NCI-H524 (cell line): ENCODE data around the gene KMT2B.
"Not testable (repeated sequence)": the region's sequence is repeated elsewhere in the genome, so short reads cannot be mapped to it uniquely, and the experiment has no call there.

Experiments used
- DNase-seq, 2 experiments: peaks; one replicate each; lab custom pipeline; 2025; lab: John Stamatoyannopoulos, UW

The KMT2B gene

GRCh38 chr19:35757231-35757748 lies 39.5 kb downstream of the KMT2B start:
- no peak for DNase-seq

- peak; percentile 100 for DNase-seq
Observed at GRCh38 chr19:35757749-35758608, 40.2 kb downstream of the KMT2B start, which contains the start of gene PROSER3. Gene PROSER3, plus strand, starts transcription at chr19:35758176. Its CDS starts 40 bp downstream, at chr19:35758216.

GRCh38 chr19:35759697-35760096 lies 41.9 kb downstream of the KMT2B start:
- no peak for DNase-seq

GRCh38 chr19:35760711-35761349 lies 43.0 kb downstream of the KMT2B start:
- no peak for DNase-seq

- no peak for DNase-seq
Observed at GRCh38 chr19:35764432-35765315, 46.9 kb downstream of the KMT2B start.

DNA sequence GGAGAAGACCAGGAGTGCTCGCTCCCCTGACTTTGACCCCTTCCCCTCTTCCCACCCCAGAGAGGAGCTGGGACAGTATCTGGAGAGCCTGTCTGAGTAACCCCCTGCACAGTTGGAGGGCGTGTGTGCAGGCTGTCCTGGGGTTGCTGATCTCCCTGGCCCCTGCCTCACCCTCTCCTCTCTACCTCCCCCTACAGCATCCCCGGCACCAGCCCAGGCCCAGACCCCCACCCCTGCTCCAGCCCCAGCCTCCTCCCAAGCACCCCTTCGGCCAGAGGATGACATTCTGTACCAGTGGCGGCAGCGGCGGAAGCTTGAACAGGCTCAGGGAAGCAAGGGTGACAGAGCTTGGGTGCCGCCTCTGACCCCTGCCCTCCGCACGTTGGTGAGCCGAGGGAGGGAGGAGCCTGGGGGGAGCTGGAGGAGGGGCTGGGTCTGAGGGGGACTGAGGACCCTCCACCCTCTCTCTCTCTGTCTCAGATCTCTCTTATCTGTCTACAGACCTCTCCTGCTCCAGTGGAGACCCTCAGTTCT lies 48.8 kb downstream of the KMT2B start:
- no peak for DNase-seq

GRCh38 chr19:35767288-35768081 lies 49.7 kb downstream of the KMT2B start:
- DNase-seq: no peak

DNA sequence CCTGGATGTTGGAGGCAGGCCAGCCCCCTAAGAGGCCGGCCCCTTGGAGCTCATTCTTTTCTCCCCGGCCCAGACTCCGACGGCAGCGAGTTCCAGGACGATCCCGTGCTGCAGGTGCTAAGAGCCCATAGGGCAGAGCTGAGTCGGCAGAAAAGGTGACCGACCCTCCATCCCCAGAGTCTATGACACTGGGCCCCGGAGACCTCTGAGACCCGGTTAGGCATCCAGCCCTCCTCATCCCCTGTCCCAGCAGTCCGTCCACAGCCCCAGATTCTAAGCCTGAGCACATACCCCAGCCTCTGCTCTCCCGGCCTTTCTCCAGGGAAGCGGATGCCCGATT lies 50.2 kb downstream of the KMT2B start:
- DNase-seq: no peak

DNA sequence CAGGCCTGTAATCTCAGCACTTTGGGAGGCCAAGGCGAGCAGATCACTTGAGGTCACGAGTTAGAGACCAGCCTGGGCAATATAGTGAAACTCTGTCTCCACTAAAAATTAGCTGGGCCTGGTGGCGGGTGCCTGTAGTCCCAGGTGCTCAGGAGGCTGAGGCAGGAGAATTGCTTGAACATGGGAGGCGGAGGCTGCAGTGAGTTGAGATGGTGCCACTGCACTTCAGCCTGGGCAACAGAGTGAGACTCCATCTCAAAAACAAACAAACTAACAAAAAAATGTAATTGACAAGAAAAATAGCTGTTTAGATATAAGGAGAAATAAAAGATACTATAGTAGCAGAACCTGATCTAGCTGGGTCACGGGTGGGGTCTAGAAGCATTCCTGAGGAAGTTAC lies 54.6 kb downstream of the KMT2B start:
- DNase-seq: not testable (repeated sequence)

DNA sequence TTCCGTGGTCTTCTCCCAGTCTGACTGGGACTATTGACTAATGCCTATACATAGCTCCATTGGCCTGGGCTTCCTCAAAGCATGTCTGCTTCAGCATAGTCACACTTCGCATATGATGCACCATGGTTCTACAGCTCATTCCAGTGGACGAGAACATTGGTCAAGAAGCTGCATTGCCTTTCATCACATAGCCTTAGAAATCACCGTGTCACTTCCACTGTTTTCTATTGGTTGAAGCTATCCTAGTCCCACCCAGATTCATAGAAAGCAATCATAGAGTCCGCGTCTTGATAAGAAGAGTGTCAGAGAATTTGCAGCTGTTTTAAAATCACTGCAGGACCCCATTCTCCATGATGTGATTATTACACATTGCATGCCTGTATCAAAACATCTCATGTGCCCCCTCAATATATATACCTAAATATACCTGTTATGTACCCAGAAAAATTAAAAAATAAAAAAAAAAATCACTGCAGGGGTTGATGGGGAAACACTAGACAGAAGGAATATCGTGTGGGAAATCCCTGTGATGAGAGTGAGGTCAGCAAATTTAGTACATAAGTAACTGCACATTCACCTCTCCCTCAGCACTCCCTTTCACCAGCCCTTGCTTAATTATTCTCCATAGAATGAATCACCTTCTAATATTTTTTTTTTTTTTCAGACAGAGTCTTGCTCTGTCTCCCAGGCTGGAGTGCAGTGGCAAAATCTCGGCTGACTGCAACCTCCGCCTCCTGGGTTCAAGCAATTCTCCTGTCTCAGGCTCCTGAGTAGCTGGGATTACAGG lies 55.4 kb downstream of the KMT2B start:
- no peak for DNase-seq

DNA sequence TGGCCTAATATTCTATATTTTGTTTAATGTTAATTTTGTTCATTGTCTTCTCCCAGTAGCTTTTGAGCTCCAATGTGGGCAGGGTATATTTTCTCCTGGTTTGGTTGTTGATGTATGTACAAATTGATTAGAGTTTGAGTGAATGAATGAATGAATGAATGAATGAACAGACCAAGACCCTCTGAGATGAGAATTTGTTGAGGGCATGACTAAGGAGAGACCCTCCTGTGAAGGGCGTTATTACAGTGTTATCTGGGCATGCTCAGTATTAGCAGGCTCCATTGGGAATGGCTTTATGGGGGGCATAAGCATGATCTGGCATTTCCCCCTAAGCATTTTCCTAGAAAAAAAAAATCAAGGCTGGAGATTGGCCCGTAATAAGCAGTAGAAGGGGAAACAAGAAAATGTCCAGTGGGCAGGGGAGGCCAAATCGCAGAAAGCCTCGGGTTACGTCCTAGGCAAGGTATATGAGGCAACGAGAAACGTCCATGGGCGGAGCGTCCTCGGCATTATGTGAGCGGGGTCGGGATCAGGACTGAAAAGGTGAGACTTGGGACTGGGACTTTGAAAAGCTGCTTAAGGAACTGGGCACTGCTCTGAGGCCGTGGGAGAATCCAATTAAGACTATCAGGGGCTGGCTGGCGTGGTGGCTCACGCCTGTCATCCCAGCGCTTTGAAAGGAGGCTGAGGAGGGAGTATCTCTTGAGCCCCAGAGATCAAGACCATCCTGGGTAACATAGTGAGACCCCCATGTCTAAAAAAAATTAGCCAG lies 56.7 kb downstream of the KMT2B start:
- DNase-seq: peak; percentile 25 to 48

- no peak for DNase-seq
Observed at GRCh38 chr19:35775046-35775297, 57.2 kb downstream of the KMT2B start.

DNA sequence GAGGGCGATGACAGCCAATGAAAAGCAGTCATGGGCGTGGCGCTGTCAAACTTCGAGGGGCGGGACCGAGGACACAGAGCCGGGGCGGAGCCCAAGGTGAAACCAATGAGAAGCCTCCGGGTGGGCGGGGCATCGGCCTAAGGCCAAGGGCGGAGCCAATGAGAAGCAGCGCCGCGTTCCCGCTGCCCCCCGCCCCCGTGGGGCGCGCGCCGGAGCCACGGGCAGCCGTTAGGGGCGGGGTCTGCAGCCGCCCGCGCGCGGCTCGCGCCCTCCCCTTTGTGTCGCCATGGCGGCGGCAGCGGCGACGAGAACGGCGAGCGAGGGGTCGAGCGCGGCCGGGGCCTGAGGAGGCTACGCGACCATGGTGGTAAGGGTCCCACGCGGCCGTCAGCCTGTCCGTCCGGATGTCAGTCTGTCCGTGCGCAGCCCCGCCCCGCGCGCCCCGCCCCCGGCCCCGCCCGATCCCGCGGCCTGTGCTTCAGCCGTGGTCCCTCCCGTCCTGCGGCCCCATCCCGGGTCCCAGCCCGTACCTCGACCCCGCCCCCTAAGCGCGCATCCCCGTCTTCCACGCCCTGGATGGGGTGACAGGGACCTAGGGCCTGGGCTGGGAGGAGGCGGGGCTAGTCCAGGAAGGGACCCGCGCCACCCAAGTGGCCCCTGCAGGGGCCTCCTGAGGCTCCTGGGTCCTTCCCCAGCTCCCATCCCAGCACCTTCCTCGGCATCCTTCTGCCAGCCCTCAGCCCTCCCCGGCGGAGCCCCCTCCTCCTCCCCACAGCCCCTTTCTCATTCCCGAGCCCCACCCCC lies 57.7 kb downstream of the KMT2B start, which contains the start of gene ARHGAP33:
Gene ARHGAP33 (plus strand): TSS at position 267 of the 804 bp plus-strand sequence. CDS start 95 bp downstream, at position 362.
- DNase-seq: peak; percentile 99

DNA sequence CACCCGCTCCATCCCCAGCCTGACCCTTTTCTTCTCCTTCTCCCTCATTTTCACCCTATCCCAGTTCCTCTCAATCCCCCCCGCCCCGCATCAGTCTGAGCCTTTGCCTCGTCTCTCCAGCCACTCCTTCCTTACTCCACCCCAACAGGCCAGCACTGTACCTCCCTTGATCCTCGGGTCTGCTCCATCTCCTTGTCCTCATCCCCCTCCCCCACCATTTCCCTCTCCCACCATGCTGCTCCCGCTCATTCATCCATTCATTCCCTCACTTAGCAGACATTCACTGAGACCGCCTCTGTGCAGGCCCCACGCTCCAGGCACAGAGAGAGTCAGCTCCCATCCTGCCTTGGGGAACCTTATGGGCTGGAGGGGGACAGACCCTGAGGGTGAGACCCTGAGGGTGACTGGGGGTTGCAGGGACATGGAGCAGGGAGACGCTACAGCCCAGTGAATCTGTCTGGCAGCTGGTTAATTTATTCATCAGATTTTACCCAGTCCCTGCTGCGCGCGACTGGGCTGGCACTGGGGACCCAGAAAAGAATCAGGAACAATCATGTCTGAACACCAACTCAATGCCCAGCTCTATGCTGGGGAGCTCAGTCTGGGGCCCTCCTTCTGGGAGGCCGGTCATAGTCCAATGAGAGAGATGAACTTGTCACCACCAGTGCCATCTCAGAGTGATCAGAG lies 58.4 kb downstream of the KMT2B start:
- peak in 1 of 2 experiments; percentile 46 for DNase-seq

DNA sequence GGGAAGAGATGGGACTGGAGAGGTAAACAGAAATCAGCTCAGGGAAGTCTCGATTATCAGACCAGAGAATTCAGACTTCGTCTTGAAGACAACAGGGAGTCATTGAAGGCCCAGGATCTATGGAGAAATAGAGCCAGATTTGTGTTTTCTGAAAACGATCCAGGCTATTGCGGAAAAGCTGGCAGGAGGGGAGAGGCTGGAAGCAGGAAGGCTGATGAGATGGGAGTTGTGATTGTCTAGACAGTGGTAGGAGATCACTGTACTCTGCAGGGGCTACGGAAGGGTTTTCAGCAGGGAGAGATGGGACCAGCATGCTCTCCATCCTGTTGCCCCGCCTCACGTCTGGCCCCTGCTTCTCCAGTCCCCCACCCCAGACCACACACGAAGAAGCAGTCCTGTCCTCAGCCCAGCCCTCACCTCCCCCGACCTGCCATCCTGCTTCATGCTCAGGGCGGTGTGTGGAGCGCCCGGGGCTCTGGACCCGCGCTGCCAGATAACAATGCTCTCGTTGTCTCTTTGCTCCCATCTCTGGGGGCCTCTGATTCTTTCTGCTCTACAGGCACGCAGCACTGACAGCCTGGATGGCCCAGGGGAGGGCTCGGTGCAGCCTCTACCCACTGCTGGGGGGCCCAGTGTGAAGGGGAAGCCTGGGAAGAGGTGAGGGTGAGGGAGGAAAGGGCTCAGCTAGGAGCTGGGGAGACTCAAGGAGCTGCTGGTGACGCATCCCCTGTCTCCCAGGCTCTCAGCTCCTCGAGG lies 59.5 kb downstream of the KMT2B start:
- no peak for DNase-seq

DNA sequence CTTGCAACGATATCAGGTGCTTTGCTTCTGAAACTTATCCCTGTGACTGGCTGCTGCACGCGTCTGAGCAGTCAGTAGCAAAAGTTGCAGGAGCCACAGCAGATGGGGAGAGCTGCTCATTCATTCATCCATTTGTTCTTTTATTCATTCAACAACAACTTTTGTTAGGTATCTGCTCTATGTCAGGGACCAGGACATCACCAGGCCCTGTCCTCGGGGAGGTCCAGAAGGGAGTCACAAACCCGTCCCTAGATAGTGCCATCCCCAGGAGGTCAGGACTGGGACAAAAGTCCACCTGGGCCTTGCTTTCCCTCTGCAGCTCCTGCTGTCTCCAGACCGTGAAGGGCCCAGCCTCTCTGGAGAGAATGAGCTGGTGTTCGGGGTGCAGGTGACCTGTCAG lies 60.2 kb downstream of the KMT2B start:
- no peak for DNase-seq

GRCh38 chr19:35779033-35779432 lies 61.2 kb downstream of the KMT2B start:
- no peak for DNase-seq
